Measurements from ENCODE around the gene CCSAP. TPM values are rescaled to one million over a fixed set of nuclear protein-coding genes. Genes with fewer than 3 reads are reported as not detected.
A peak's percentile ranks its signal among the peaks of the same experiment; 100 is the strongest.

CCSAP gene
- total and polyA plus RNA-seq, 2 of the 4 experiments (the other 2 are of a cell fraction) = 2.3 to 3.8 TPM

GRCh38 chr1:229296541-229296941, 46.3 kb downstream of the CCSAP start:
- Histone ChIP-seq H4K5ac (ENCODE audit: low read depth, low read length) (peak overlapping the region; percentile 3; the same call in 1 of the 2 replicates), H2AK9ac (replicated peaks; ENCODE audit: low read depth, low read length, poor library complexity) (no peak overlapping the region), H2BK120ac (ENCODE audit: low read depth, low read length) (peak overlapping the region; percentile 72), H2BK20ac (ENCODE audit: low read depth, low read length) (peak overlapping the region; percentile 67), H3K23ac (ENCODE audit: low read depth, low read length) (peak overlapping the region; percentile 39), H3K36me3 (ENCODE audit: control insufficient read depth, insufficient read depth, low read length) (peaks cover 29% of the 10 kb centered on the region), H2AK5ac (ENCODE audit: low read depth, low read length) (peak overlapping the region; percentile 86), H3K4ac (ENCODE audit: low read depth, low read length) (peak overlapping the region; percentile 65), H3K27ac (ENCODE audit: insufficient read depth, low read length) (peak overlapping the region; percentile 48), H4K8ac (ENCODE audit: low read depth in 2 of 2, low read length in 2 of 2) (peak overlapping the region; percentile 22 to 69), H3K9me3 (ENCODE audit: control insufficient read depth, insufficient read depth, low read length) (no peaks in the 10 kb centered on the region), H3K9me1 (ENCODE audit: insufficient read depth, low read length) (peaks cover 31% of the 10 kb centered on the region), H3K27me3 (ENCODE audit: control insufficient read depth, insufficient read depth, low read length) (no peaks in the 10 kb centered on the region), H3K4me1 (ENCODE audit: control insufficient read depth, insufficient read depth, low read length) (peaks cover 19% of the 10 kb centered on the region), H3K14ac (replicated peaks; ENCODE audit: low read depth, low read length) (peak overlapping the region; percentile 61; the same call in 1 of the 2 replicates), H2BK5ac (ENCODE audit: low read depth, low read length, poor library complexity, severe bottlenecking) (peak overlapping the region; percentile 35), H3K9ac (ENCODE audit: low read depth, low read length) (no peak overlapping the region), H2BK15ac (ENCODE audit: low read depth, low read length) (peak overlapping the region; percentile 58; the same call in 2 of the 3 replicates), H3K18ac (ENCODE audit: low read depth, low read length) (peak overlapping the region; percentile 10), H3K4me3 (ENCODE audit: insufficient read depth, low read depth, low read length) (no peak overlapping the region), H3K79me1 (ENCODE audit: low read depth in 1 of 2, low read length in 2 of 2) (peaks cover 14 to 54% of the 10 kb centered on the region in 2 experiments; a peak in 3 of 4 replicates), H2AFZ (replicated peaks; ENCODE audit: low read length, poor library complexity) (no peak overlapping the region), H4K20me1 (ENCODE audit: insufficient read depth, low read length) (0 out of 2 replicates have a peak, but pooled peaks cover 3% of the 10 kb centered on the region), H4K91ac (ENCODE audit: insufficient read depth, low read depth, low read length) (peak overlapping the region; percentile 51), H3K56ac (ENCODE audit: extremely low read depth, insufficient read depth, low read length) (0 out of 2 replicates have a peak overlapping the region, but pooled peaks have one; percentile 0), H3K4me2 (ENCODE audit: low read depth, low read length) (peak overlapping the region; percentile 11; the same call in 1 of the 2 replicates)
- BruUV-seq (replicated peaks) = no TSS peak
- ChIA-PET CTCF (interaction anchor here (0.7 to 1.2 kb wide), 2 partner anchors 15 to 105 kb away, joined by 3 to 4 read pairs; no protein-coding TSS in a partner anchor), POLR2A (ENCODE audit: unreplicated experiment) (no interaction called here)
- DNase-seq = peak; percentile 87
- 0 out of 2 replicates have a peak, but pooled peaks have one; percentile 26 for TF ChIP-seq BHLHE40 (IDR thresholded peaks at IDR 0.05; ENCODE audit: low read depth, low read length)
- TF ChIP-seq CEBPB (IDR thresholded peaks at IDR 0.05; ENCODE audit: low read depth, low read length) = peak; percentile 89
- no peak for TF ChIP-seq RAD21 (IDR thresholded peaks at IDR 0.05; ENCODE audit: low read length)
- peak; percentile 51 for TF ChIP-seq FOS (IDR thresholded peaks at IDR 0.05; ENCODE audit: low read depth, low read length)
- TF ChIP-seq MAFK (IDR thresholded peaks at IDR 0.05; ENCODE audit: low read depth, low read length) = peak; percentile 1; the same call in 1 of the 2 replicates
- peak; percentile 63; the same call in 1 of the 2 replicates for TF ChIP-seq MAZ (IDR thresholded peaks at IDR 0.05; ENCODE audit: borderline replicate concordance, low read depth, low read length)
- no peak for TF ChIP-seq ELK1 (IDR thresholded peaks at IDR 0.05; ENCODE audit: borderline replicate concordance, low read depth, low read length)
- in situ Hi-C loops (cut with MboI; ENCODE audit: low sequenced_read_pairs) = no loop called here
- WGBS, 2 experiments (ENCODE audit: extremely low coverage in 2 of 2, insufficient read length in 1 of 2) = no CpG with 5 or more reads among the region's 3 CpGs
- intact Hi-C loops (cut with micrococcal nuclease) = no loop called here
- ATAC-seq (ENCODE audit: low read depth) = peak; percentile 83
- dilution Hi-C loops (cut with HindIII; ENCODE audit: low sequenced_read_pairs, unreplicated experiment) = no loop called here

Measured in IMR-90 (cell line).